A673 (cell line): ENCODE data around the gene UNC13B. TPM values are rescaled to one million over a fixed set of nuclear protein-coding genes. Genes with fewer than 3 reads are reported as not detected.

Experiments used
- BruUV-seq: library from RNA; stranded (reverse); fragments of 400-500 nt; replicated peaks from 2 replicates; lab custom pipeline; 2021; lab: Mats Ljungman, UMichigan
- CTCF ChIA-PET: fragments of 300-600 bp; sonication (Branson Sonifier 250); formaldehyde crosslinking; loops from one replicate; lab custom pipeline; 2022; ENCODE audit warnings: antibody characterized with exemption; lab: Charles Lee
- POLR2A ChIA-PET: fragments of 300-600 bp; sonication (Branson Sonifier 250); formaldehyde crosslinking; loops from one replicate; lab custom pipeline; 2022; ENCODE audit warnings: antibody characterized with exemption; ENCODE audit not compliant: low non-redundant PET; lab: Charles Lee
- DNase-seq: peaks from one replicate; pipeline ENCODE4 v3.0.0-alpha.2; 2015; ENCODE audit warnings: low spot score
- H3K27ac ChIP-seq: fragments of 200-600 bp; sonication (generic); 2 replicates; pipeline ENCODE4 v1.5.1; 2016; ENCODE audit warnings: mixed run types, low read depth, mild to moderate bottlenecking, mixed read lengths, antibody characterized with exemption, low read length; ENCODE audit not compliant: poor library complexity, severe bottlenecking
- H3K27me3 ChIP-seq: fragments of 200-600 bp; sonication (generic); replicated peaks from 2 replicates; pipeline ENCODE4 v1.6.1; 2017; ENCODE audit warnings: mixed run types, low read depth, mild to moderate bottlenecking, mixed read lengths, antibody characterized with exemption, low read length; ENCODE audit not compliant: insufficient read depth, poor library complexity
- H3K36me3 ChIP-seq: fragments of 200-600 bp; sonication (generic); 2 replicates; pipeline ENCODE4 v1.6.1; 2016; ENCODE audit warnings: mixed run types, mild to moderate bottlenecking, mixed read lengths, antibody characterized with exemption, low read length; ENCODE audit not compliant: insufficient read depth, poor library complexity, severe bottlenecking
- H3K4me1 ChIP-seq: fragments of 200-600 bp; sonication (generic); 2 replicates; pipeline ENCODE4 v1.6.1; 2017; ENCODE audit warnings: mixed run types, mild to moderate bottlenecking, mixed read lengths, antibody characterized with exemption, low read length; ENCODE audit not compliant: insufficient read depth, poor library complexity, severe bottlenecking
- H3K4me3 ChIP-seq: fragments of 200-600 bp; sonication (generic); 2 replicates; pipeline ENCODE4 v1.5.1; 2016; ENCODE audit warnings: low read depth, mixed run types, mild to moderate bottlenecking, mixed read lengths, low read length; ENCODE audit not compliant: poor library complexity, severe bottlenecking
- H3K9me3 ChIP-seq: fragments of 200-600 bp; sonication (generic); 2 replicates; pipeline ENCODE4 v1.6.1; 2016; ENCODE audit warnings: mixed run types, low read depth, mild to moderate bottlenecking, mixed read lengths, antibody characterized with exemption, low read length; ENCODE audit not compliant: poor library complexity, severe bottlenecking
- CTCF ChIP-seq: fragments of 300-800, 200-600 bp; sonication (generic); conservative IDR thresholded peaks from 2 replicates; pipeline ENCODE4 v1.5.1; 2017; ENCODE audit warnings: low read depth, mild to moderate bottlenecking, antibody characterized with exemption, low read length, moderate library complexity, mixed read lengths
- EZH2 ChIP-seq: fragments of 200-600 bp; sonication (generic); IDR thresholded peaks from 2 replicates; pipeline ENCODE4 v1.6.1; 2017; ENCODE audit warnings: borderline replicate concordance, low read depth, mild to moderate bottlenecking, mixed read lengths, antibody characterized with exemption, low read length; ENCODE audit not compliant: poor library complexity, severe bottlenecking
- intact Hi-C: fragments of 100-400 bp; cut with micrococcal nuclease; formaldehyde crosslinking; loops from one replicate; pipeline ENCODE4 v1.10.0; 2022; ENCODE audit not compliant: unreplicated experiment
- total RNA-seq: library from RNA; stranded (reverse); gene quantifications from 2 replicates; pipeline ENCODE4 v1.2.3, GENCODE V29; 2021

Gene UNC13B
- total RNA-seq, 1 experiment from 2014 or later = 19.8 TPM

- DNase-seq = no peak
- Histone ChIP-seq H3K36me3 (no peaks in the 10 kb centered on the region), H3K4me1 (no peaks in the 10 kb centered on the region), H3K27me3 (no peaks in the 10 kb centered on the region), H3K4me3 (no peak overlapping the region), H3K9me3 (no peaks in the 10 kb centered on the region), H3K27ac (no peak overlapping the region)
- intact Hi-C loops = no loop called here
- TF ChIP-seq CTCF (no peak), EZH2 (no peak)
- CTCF ChIA-PET = no interaction called here
- POLR2A ChIA-PET = no interaction called here
- no TSS peak for BruUV-seq
Observed at GRCh38 chr9:35253075-35253474, 91.3 kb downstream of the UNC13B start.

- DNase-seq = peak; percentile 80
- no peak overlapping the region for H3K27ac ChIP-seq
- intact Hi-C loops = no loop called here
- H3K4me3 ChIP-seq = no peak overlapping the region
- ChIA-PET POLR2A (no interaction called here), CTCF (interaction anchor here (0.7 kb wide), 1 partner anchor 948 kb away, joined by 3 read pairs; no protein-coding TSS in a partner anchor)
- H3K9me3 ChIP-seq = no peaks in the 10 kb centered on the region
- H3K27me3 ChIP-seq = no peaks in the 10 kb centered on the region
- no peaks in the 10 kb centered on the region for H3K36me3 ChIP-seq
- TF ChIP-seq EZH2 = no peak
- no peak for TF ChIP-seq CTCF
- no peaks in the 10 kb centered on the region for H3K4me1 ChIP-seq
- no TSS peak for BruUV-seq
Observed at GRCh38 chr9:35254237-35254636, 92.4 kb downstream of the UNC13B start.

- POLR2A ChIA-PET = no interaction called here
- Histone ChIP-seq H3K27me3 (no peaks in the 10 kb centered on the region), H3K4me1 (no peaks in the 10 kb centered on the region), H3K36me3 (no peaks in the 10 kb centered on the region), H3K27ac (no peak overlapping the region), H3K9me3 (no peaks in the 10 kb centered on the region), H3K4me3 (no peak overlapping the region)
- DNase-seq = no peak
- CTCF ChIA-PET = interaction anchor here (0.6 kb wide), 1 partner anchor 69 kb away, joined by 9 read pairs; no protein-coding TSS in a partner anchor
- TF ChIP-seq CTCF (no peak), EZH2 (no peak)
- intact Hi-C loops = no loop called here
- BruUV-seq = no TSS peak
Observed at GRCh38 chr9:35254984-35255857, 93.4 kb downstream of the UNC13B start.
